PC-9 (cell line): ENCODE data around the gene LRRC1. TPM values are rescaled to one million over a fixed set of nuclear protein-coding genes. Genes with fewer than 3 reads are reported as not detected.

Experiments used
- BruUV-seq: library from RNA; stranded (reverse); fragments of 400-500 nt; replicated peaks from 2 replicates; lab custom pipeline; 2021; lab: Mats Ljungman, UMichigan
- CTCF ChIA-PET: fragments of 300-600 bp; sonication (Branson Sonifier 250); formaldehyde crosslinking; loops from one replicate; lab custom pipeline; 2022; ENCODE audit warnings: antibody characterized with exemption; lab: Charles Lee
- POLR2A ChIA-PET: fragments of 300-600 bp; sonication (Branson Sonifier 250); formaldehyde crosslinking; loops from one replicate; lab custom pipeline; 2022; ENCODE audit warnings: antibody characterized with exemption; ENCODE audit not compliant: unreplicated experiment; lab: Charles Lee
- DNase-seq, 2 experiments: peaks; one replicate each; pipeline versions ENCODE4 v3.0.0 to v3.0.0-alpha.2; 2015 to 2022; ENCODE audit warnings: mixed read lengths in 1 of 2
- H2AFZ ChIP-seq: fragments of 200-600 bp; sonication (generic); 2 replicates; pipeline ENCODE4 v1.8.1; 2017; ENCODE audit warnings: antibody characterized with exemption
- H3F3A ChIP-seq: fragments of 200-600 bp; sonication (generic); 2 replicates; pipeline ENCODE4 v1.8.1; 2017; ENCODE audit warnings: antibody characterized with exemption, mild to moderate bottlenecking, low read depth; ENCODE audit not compliant: insufficient read depth
- H3K27ac ChIP-seq: fragments of 200-600 bp; sonication (generic); 2 replicates; pipeline ENCODE4 v1.6.1; 2016; ENCODE audit warnings: mixed run types
- H3K27me3 ChIP-seq: fragments of 200-600 bp; sonication (generic); 2 replicates; pipeline ENCODE4 v1.6.1; 2016; ENCODE audit warnings: low read depth, mixed run types; ENCODE audit not compliant: insufficient read depth
- H3K36me3 ChIP-seq: fragments of 200-600 bp; sonication (generic); 2 replicates; pipeline ENCODE4 v1.6.1; 2016; ENCODE audit warnings: low read depth, mixed run types
- H3K4me1 ChIP-seq: fragments of 200-600 bp; sonication (generic); replicated peaks from 2 replicates; pipeline ENCODE4 v1.6.1; 2016; ENCODE audit warnings: mixed run types; ENCODE audit not compliant: insufficient read depth
- H3K4me2 ChIP-seq: fragments of 200-600 bp; sonication (generic); 2 replicates; pipeline ENCODE4 v1.6.1; 2017; ENCODE audit warnings: mixed run types
- H3K4me3 ChIP-seq: fragments of 200-600 bp; sonication (generic); 2 replicates; pipeline ENCODE4 v1.6.1; 2016; ENCODE audit warnings: mixed run types
- H3K79me2 ChIP-seq: fragments of 200-600 bp; sonication (generic); 2 replicates; pipeline ENCODE4 v1.6.1; 2017; ENCODE audit warnings: low read depth, mixed run types
- H3K9me2 ChIP-seq: fragments of 200-600 bp; sonication (generic); 2 replicates; pipeline ENCODE4 v1.8.1; 2017; ENCODE audit warnings: mild to moderate bottlenecking; ENCODE audit not compliant: insufficient read depth
- H3K9me3 ChIP-seq: fragments of 200-600 bp; sonication (generic); 2 replicates; pipeline ENCODE4 v1.8.1; 2016; ENCODE audit warnings: low read depth; ENCODE audit not compliant: insufficient read depth
- H4K20me1 ChIP-seq: fragments of 200-600 bp; sonication (generic); 2 replicates; pipeline ENCODE4 v1.8.1; 2017; ENCODE audit not compliant: insufficient read depth
- EZH2 ChIP-seq: fragments of 200-600 bp; sonication (generic); IDR thresholded peaks from 2 replicates; pipeline ENCODE4 v1.8.0; 2017; ENCODE audit warnings: antibody characterized with exemption, low read depth
- intact Hi-C: fragments of 100-400 bp; cut with micrococcal nuclease; formaldehyde crosslinking; loops from one replicate; pipeline ENCODE4 v1.10.0; 2022; ENCODE audit not compliant: unreplicated experiment
- total RNA-seq: library from RNA; stranded (reverse); gene quantifications from 2 replicates; pipeline ENCODE4 v1.2.3, GENCODE V29; 2021
- TF ChIP-seq, protein P1 (sequence below): fragments of 200-600 bp; sonication (generic); conservative IDR thresholded peaks from 2 replicates; pipeline ENCODE4 v1.6.1; 2017; ENCODE audit warnings: mixed run types, antibody characterized with exemption, mild to moderate bottlenecking, moderate library complexity

Gene LRRC1
- total RNA-seq, 1 experiment from 2014 or later: 26.4 TPM

GRCh38 chr6:53786832-53787231, 8.0 kb upstream of the LRRC1 start:
- Histone ChIP-seq H4K20me1 (no peaks in the 10 kb centered on the region), H3K9me2 (no peaks in the 10 kb centered on the region), H3K27ac (no peak overlapping the region), H3K27me3 (no peaks in the 10 kb centered on the region), H3K36me3 (no peaks in the 10 kb centered on the region), H3F3A (no peaks in the 10 kb centered on the region), H3K4me1 (peaks cover 3% of the 10 kb centered on the region), H3K9me3 (peaks cover 5% of the 10 kb centered on the region; the same call in 1 of the 2 replicates), H3K4me3 (no peak overlapping the region), H3K4me2 (no peak overlapping the region), H2AFZ (no peak overlapping the region), H3K79me2 (no peaks in the 10 kb centered on the region)
- POLR2A ChIA-PET: interaction anchor here (0.6 kb wide), 1 partner anchor 55 kb away, joined by 3 read pairs; no protein-coding TSS in a partner anchor
- intact Hi-C loops: no loop called here
- CTCF ChIA-PET: no interaction called here
- no TSS peak for BruUV-seq
- TF ChIP-seq, protein P1, sequence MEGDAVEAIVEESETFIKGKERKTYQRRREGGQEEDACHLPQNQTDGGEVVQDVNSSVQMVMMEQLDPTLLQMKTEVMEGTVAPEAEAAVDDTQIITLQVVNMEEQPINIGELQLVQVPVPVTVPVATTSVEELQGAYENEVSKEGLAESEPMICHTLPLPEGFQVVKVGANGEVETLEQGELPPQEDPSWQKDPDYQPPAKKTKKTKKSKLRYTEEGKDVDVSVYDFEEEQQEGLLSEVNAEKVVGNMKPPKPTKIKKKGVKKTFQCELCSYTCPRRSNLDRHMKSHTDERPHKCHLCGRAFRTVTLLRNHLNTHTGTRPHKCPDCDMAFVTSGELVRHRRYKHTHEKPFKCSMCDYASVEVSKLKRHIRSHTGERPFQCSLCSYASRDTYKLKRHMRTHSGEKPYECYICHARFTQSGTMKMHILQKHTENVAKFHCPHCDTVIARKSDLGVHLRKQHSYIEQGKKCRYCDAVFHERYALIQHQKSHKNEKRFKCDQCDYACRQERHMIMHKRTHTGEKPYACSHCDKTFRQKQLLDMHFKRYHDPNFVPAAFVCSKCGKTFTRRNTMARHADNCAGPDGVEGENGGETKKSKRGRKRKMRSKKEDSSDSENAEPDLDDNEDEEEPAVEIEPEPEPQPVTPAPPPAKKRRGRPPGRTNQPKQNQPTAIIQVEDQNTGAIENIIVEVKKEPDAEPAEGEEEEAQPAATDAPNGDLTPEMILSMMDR: no peak
- no peak for TF ChIP-seq EZH2
- DNase-seq: no peak

DNA sequence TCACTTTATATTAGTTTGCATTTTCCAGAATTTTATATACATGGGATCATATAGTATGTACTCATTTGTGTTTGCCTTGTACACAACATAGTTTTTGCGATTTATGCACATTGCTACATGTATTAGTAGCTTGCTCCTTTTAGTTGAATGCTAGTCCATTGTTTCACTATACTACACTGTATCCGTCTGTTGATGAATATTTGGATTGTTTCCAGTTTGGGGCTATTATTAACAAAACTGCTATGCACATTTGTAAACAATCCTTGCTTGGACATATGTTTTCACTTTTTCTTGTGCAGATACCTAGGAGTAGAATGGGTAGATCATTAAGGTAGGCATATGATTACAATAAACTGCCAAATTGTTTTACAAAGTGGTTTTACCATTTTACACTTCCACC, 3.9 kb upstream of the LRRC1 start:
- no peaks in the 10 kb centered on the region for H3K36me3 ChIP-seq
- peaks cover 2% of the 10 kb centered on the region; the same call in 1 of the 2 replicates for H3F3A ChIP-seq
- CTCF ChIA-PET: no interaction called here
- intact Hi-C loops: loop anchor here (5.0 to 10.0 kb wide), 4 partner anchors 44 to 296 kb away; partner anchors contain the start of gene GCLC
- no peak for DNase-seq
- no peak overlapping the region for H3K27ac ChIP-seq
- no peaks in the 10 kb centered on the region for H3K27me3 ChIP-seq
- H4K20me1 ChIP-seq: no peaks in the 10 kb centered on the region
- H3K9me2 ChIP-seq: no peaks in the 10 kb centered on the region
- H3K9me3 ChIP-seq: 0 out of 2 replicates have a peak, but pooled peaks cover 5% of the 10 kb centered on the region
- no peak overlapping the region for H2AFZ ChIP-seq
- H3K4me3 ChIP-seq: no peak overlapping the region
- no peak overlapping the region for H3K4me2 ChIP-seq
- TF ChIP-seq, protein P1: no peak
- no peak for TF ChIP-seq EZH2
- peaks cover 11% of the 10 kb centered on the region for H3K79me2 ChIP-seq
- POLR2A ChIA-PET: no interaction called here
- BruUV-seq: no TSS peak
- H3K4me1 ChIP-seq: peaks cover 16% of the 10 kb centered on the region

- Histone ChIP-seq H3K4me1 (peaks cover 22% of the 10 kb centered on the region), H2AFZ (no peak overlapping the region), H3K36me3 (no peaks in the 10 kb centered on the region), H3K9me2 (no peaks in the 10 kb centered on the region), H4K20me1 (no peaks in the 10 kb centered on the region), H3K79me2 (peaks cover 22% of the 10 kb centered on the region), H3F3A (peaks cover 13% of the 10 kb centered on the region), H3K9me3 (0 out of 2 replicates have a peak, but pooled peaks cover 5% of the 10 kb centered on the region), H3K4me2 (peak overlapping the region; percentile 85), H3K27me3 (no peaks in the 10 kb centered on the region), H3K27ac (no peak overlapping the region), H3K4me3 (peak overlapping the region; percentile 86; the same call in 1 of the 2 replicates)
- intact Hi-C loops: loop anchor here (5.0 to 10.0 kb wide), 4 partner anchors 45 to 297 kb away; partner anchors contain the start of gene GCLC
- POLR2A ChIA-PET: interaction anchor here (0.7 kb wide), 2 partner anchors 69 to 163 kb away, joined by 4 to 6 read pairs; no protein-coding TSS in a partner anchor
- TF ChIP-seq, protein P1: no peak
- no peak for TF ChIP-seq EZH2
- no TSS peak for BruUV-seq
- CTCF ChIA-PET: interaction anchor here (0.8 kb wide), 1 partner anchor 64 kb away, joined by 3 read pairs; no protein-coding TSS in a partner anchor
- no peak for DNase-seq
These were observed 2.8 kb upstream of the LRRC1 start for GRCh38 chr6:53792016-53792415.
